ENCODE results near the gene MAG. TPM values are rescaled to one million over a fixed set of nuclear protein-coding genes. Genes with fewer than 3 reads are reported as not detected.

MAG gene
- total RNA-seq, 1 experiment from 2014 or later = 0.17 TPM

DNA sequence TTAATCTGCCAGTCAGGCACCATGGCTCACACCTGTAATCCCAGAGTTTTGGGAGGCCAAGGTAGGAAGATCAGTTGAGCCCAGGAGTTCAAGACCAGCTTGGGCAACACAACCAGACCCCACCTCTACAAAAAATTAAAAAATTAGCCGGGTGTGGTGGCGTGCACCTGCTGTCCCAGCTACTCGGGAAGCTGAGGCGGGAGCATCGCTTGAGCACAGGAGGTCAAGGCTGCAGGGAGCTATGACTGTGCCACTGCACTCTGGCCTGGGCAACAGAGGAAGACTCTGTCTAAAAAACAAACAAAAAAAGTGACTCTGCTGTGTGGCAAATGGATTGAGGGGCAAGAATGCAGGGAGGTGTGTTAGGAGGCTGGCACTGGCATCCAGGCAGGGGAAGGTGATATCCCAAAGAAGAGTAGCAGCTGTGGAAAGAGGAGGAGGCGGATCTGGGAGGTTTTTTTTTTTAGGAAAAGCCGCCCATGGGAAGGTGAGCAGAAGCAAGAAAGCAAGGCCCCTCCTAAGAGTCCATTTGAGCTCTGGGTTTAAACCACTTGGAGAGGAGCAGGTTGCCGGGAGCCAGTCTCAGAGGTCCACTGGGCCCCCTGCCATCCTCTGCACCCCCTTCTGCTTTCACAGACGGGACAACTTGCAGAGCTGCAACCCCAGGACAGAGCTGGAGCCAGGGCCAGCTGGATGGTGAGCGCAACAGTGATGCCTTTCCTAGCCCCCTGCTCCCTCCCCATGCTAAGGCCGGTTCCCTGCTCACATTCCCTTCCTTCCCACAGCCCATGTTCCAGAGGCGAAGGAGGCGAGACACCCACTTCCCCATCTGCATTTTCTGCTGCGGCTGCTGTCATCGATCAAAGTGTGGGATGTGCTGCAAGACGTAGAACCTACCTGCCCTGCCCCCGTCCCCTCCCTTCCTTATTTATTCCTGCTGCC lies 7.5 kb upstream of the MAG start:
- no peaks in the 10 kb centered on the region for H3K9me2 ChIP-seq (ENCODE audit: insufficient read depth)
- TF ChIP-seq POLR2AphosphoS5 (IDR thresholded peaks at IDR 0.05; ENCODE audit: low read depth, low read length) (no peak), POLR2A (IDR thresholded peaks at IDR 0.05; ENCODE audit: borderline replicate concordance, extremely low read depth, insufficient read depth, insufficient read length) (no peak), TCF7L2 (IDR thresholded peaks at IDR 0.05; ENCODE audit: borderline replicate concordance, extremely low read depth, insufficient read depth, insufficient read length) (no peak), SP1 (IDR thresholded peaks at IDR 0.05; ENCODE audit: low read depth) (no peak), ELF1 (IDR thresholded peaks at IDR 0.05; ENCODE audit: borderline replicate concordance, low read depth) (no peak), ZFX (IDR thresholded peaks at IDR 0.05) (no peak), CBX3 (IDR thresholded peaks at IDR 0.05; ENCODE audit: low read depth) (no peak), RAD21 (IDR thresholded peaks at IDR 0.05; ENCODE audit: low read depth) (no peak), EZH2phosphoT487 (IDR thresholded peaks at IDR 0.05; ENCODE audit: borderline replicate concordance) (no peak), EGR1 (IDR thresholded peaks at IDR 0.05; ENCODE audit: low read depth) (no peak)
- TF ChIP-seq, protein P1, sequence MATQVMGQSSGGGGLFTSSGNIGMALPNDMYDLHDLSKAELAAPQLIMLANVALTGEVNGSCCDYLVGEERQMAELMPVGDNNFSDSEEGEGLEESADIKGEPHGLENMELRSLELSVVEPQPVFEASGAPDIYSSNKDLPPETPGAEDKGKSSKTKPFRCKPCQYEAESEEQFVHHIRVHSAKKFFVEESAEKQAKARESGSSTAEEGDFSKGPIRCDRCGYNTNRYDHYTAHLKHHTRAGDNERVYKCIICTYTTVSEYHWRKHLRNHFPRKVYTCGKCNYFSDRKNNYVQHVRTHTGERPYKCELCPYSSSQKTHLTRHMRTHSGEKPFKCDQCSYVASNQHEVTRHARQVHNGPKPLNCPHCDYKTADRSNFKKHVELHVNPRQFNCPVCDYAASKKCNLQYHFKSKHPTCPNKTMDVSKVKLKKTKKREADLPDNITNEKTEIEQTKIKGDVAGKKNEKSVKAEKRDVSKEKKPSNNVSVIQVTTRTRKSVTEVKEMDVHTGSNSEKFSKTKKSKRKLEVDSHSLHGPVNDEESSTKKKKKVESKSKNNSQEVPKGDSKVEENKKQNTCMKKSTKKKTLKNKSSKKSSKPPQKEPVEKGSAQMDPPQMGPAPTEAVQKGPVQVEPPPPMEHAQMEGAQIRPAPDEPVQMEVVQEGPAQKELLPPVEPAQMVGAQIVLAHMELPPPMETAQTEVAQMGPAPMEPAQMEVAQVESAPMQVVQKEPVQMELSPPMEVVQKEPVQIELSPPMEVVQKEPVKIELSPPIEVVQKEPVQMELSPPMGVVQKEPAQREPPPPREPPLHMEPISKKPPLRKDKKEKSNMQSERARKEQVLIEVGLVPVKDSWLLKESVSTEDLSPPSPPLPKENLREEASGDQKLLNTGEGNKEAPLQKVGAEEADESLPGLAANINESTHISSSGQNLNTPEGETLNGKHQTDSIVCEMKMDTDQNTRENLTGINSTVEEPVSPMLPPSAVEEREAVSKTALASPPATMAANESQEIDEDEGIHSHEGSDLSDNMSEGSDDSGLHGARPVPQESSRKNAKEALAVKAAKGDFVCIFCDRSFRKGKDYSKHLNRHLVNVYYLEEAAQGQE (IDR thresholded peaks at IDR 0.05; ENCODE audit: low read depth) = no peak
- TF ChIP-seq, protein P2, sequence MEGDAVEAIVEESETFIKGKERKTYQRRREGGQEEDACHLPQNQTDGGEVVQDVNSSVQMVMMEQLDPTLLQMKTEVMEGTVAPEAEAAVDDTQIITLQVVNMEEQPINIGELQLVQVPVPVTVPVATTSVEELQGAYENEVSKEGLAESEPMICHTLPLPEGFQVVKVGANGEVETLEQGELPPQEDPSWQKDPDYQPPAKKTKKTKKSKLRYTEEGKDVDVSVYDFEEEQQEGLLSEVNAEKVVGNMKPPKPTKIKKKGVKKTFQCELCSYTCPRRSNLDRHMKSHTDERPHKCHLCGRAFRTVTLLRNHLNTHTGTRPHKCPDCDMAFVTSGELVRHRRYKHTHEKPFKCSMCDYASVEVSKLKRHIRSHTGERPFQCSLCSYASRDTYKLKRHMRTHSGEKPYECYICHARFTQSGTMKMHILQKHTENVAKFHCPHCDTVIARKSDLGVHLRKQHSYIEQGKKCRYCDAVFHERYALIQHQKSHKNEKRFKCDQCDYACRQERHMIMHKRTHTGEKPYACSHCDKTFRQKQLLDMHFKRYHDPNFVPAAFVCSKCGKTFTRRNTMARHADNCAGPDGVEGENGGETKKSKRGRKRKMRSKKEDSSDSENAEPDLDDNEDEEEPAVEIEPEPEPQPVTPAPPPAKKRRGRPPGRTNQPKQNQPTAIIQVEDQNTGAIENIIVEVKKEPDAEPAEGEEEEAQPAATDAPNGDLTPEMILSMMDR (IDR thresholded peaks at IDR 0.05 in 2 of 3, conservative IDR thresholded peaks at IDR 0.05 in 1 of 3; ENCODE audit: borderline replicate concordance in 1 of 3, insufficient read depth in 1 of 3, low read depth in 2 of 3, low read length in 2 of 3) = no peak
- H3K27me3 ChIP-seq (ENCODE audit: insufficient read depth, low read length) = no peaks in the 10 kb centered on the region
- RAD21 ChIA-PET (ENCODE audit: low non-redundant PET in 1 of 2, low total read pairs in 2 of 2, uncharacterized antibody in 2 of 2, unreplicated experiment in 2 of 2) = no interaction called here
- H2AFZ ChIP-seq (ENCODE audit: low read depth, low read length, poor library complexity, severe bottlenecking) = no peak overlapping the region
- no peaks in the 10 kb centered on the region for H3K79me2 ChIP-seq (ENCODE audit: insufficient read depth, low read length)
- POLR2A ChIA-PET = no interaction called here
- CTCF ChIA-PET = no interaction called here
- no peak for ATAC-seq
- H4K20me1 ChIP-seq (ENCODE audit: insufficient read depth) = no peaks in the 10 kb centered on the region
- intact Hi-C loops (cut with micrococcal nuclease) = no loop called here
- H3K9ac ChIP-seq (ENCODE audit: low read length) = no peak overlapping the region
- H3K9me3 ChIP-seq (ENCODE audit: control insufficient read depth in 1 of 2, insufficient read depth in 1 of 2, low read depth in 1 of 2, low read length in 2 of 2) = no peaks in the 10 kb centered on the region
- no peak overlapping the region for H3K4me3 ChIP-seq (replicated peaks in 1 of 2; ENCODE audit: low read depth in 1 of 2, low read length in 2 of 2)
- no peak overlapping the region for H3K4me2 ChIP-seq (ENCODE audit: low read length)
- no peak for DNase-seq (ENCODE audit: low read depth, low spot score)
- no peaks in the 10 kb centered on the region for H3K36me3 ChIP-seq (ENCODE audit: control insufficient read depth in 1 of 2, insufficient read depth in 2 of 2, low read length in 2 of 2)
- H3K27ac ChIP-seq (ENCODE audit: low read depth, low read length) = no peak overlapping the region
- no TSS peak for BruUV-seq (replicated peaks)
- peaks cover 0 to 6% of the 10 kb centered on the region in 2 experiments; a peak in 1 of 4 replicates for H3K4me1 ChIP-seq (ENCODE audit: control insufficient read depth in 1 of 2, insufficient read depth in 2 of 2, low read length in 2 of 2)

Data from HCT116 (cell line).